22Rv1 (cell line): ENCODE data around the gene ZBTB20.

Experiments
- CTCF ChIP-seq: fragments of 450-650 bp; IDR thresholded peaks from 2 replicates; pipeline ENCODE4 v1.5.1; 2017; ENCODE audit warnings: mild to moderate bottlenecking
- ZFX ChIP-seq: fragments of 450-650 bp; IDR thresholded peaks from 2 replicates; pipeline ENCODE4 v1.6.1; 2017; ENCODE audit warnings: antibody characterized with exemption, borderline replicate concordance

GRCh38 chr3:114933407-114933806, 213.7 kb downstream of the ZBTB20 start:
- TF ChIP-seq CTCF (no peak), ZFX (no peak)
